ENCODE measurements around the gene DCAF5. TPM values are rescaled to one million over a fixed set of nuclear protein-coding genes. Genes with fewer than 3 reads are reported as not detected.

DCAF5 gene
- total and polyA plus RNA-seq, 2 of the 8 experiments (the other 6 are each of a cell fraction or from before 2014, with no cell fraction given) = 24.3 to 31.0 TPM

GRCh38 chr14:69181491-69181890 lies 28.6 kb upstream of the DCAF5 start:
- H3K4me1 ChIP-seq (replicated peaks in 1 of 4; ENCODE audit: control insufficient read depth in 3 of 4, insufficient read depth in 4 of 4, low read length in 3 of 4) = peaks cover 0 to 9% (median 3%) of the 10 kb centered on the region in 4 experiments; a peak in 4 of 7 replicates
- FAIRE-seq (no peak), DNase-seq (ENCODE audit: low read depth in 1 of 2, low spot score in 2 of 2) (no peak)
- H2AK5ac ChIP-seq (ENCODE audit: low read depth, low read length) = no peak overlapping the region
- H3K79me2 ChIP-seq (ENCODE audit: control insufficient read depth in 1 of 2, insufficient read depth in 2 of 2, low read length in 2 of 2) = no peaks in the 10 kb centered on the region
- POLR2A ChIA-PET (ENCODE audit: partially characterized antibody) = interaction anchor here (0.6 to 1.3 kb wide), 2 partner anchors 10 to 52 kb away, joined by 3 to 5 read pairs; partner anchors contain the start of gene EXD2
- H2AFZ ChIP-seq (ENCODE audit: low read length) = no peak overlapping the region
- no peak overlapping the region for H2BK15ac ChIP-seq (ENCODE audit: low read length)
- TF ChIP-seq SAP30 (IDR thresholded peaks at IDR 0.05; ENCODE audit: insufficient read depth, insufficient replicate concordance, low read length) (no peak), RNF2 (IDR thresholded peaks at IDR 0.05; ENCODE audit: borderline replicate concordance, low read depth, low read length, missing control alignments, poor library complexity, severe bottlenecking) (no peak), TAF1 (IDR thresholded peaks at IDR 0.05; ENCODE audit: low read depth, low read length) (no peak), POLR2AphosphoS5 (IDR thresholded peaks at IDR 0.05; ENCODE audit: low read depth, low read length) (no peak)
- no peak overlapping the region for H4K5ac ChIP-seq (ENCODE audit: insufficient read length, low read depth, low read length)
- no peak overlapping the region for H2BK120ac ChIP-seq (replicated peaks; ENCODE audit: low read depth, low read length)
- no peak overlapping the region for H3K14ac ChIP-seq (ENCODE audit: insufficient read length)
- H2BK5ac ChIP-seq (ENCODE audit: low read depth, low read length) = no peak overlapping the region
- H3K9me3 ChIP-seq (ENCODE audit: insufficient read depth in 2 of 2, low read depth in 1 of 2, low read length in 1 of 2) = no peaks in the 10 kb centered on the region
- H3K79me1 ChIP-seq (ENCODE audit: low read depth, low read length) = no peaks in the 10 kb centered on the region
- no peak overlapping the region for H4K8ac ChIP-seq (ENCODE audit: extremely low read depth, insufficient read depth, low read length)
- H3K36me3 ChIP-seq (ENCODE audit: control insufficient read depth in 2 of 4, insufficient read depth in 4 of 4, low read length in 3 of 4) = no peaks in the 10 kb centered on the region
- H2BK20ac ChIP-seq (ENCODE audit: low read length) = no peak overlapping the region
- H2BK12ac ChIP-seq (ENCODE audit: low read depth, low read length) = no peak overlapping the region
- no peak overlapping the region for H3K56ac ChIP-seq (replicated peaks; ENCODE audit: insufficient read length, low read depth, low read length)
- H3K18ac ChIP-seq (ENCODE audit: extremely low read depth, low read length) = no peak overlapping the region
- H4K20me1 ChIP-seq (replicated peaks in 1 of 2; ENCODE audit: control insufficient read depth in 1 of 2, insufficient read depth in 2 of 2, low read length in 2 of 2) = no peaks in the 10 kb centered on the region
- CTCF ChIA-PET (ENCODE audit: partially characterized antibody) = interaction anchor here (0.7 to 0.9 kb wide), 2 partner anchors 9 to 167 kb away, joined by 3 to 5 read pairs; partner anchors contain the start of gene EXD2
- H3K27me3 ChIP-seq (replicated peaks in 1 of 4; ENCODE audit: control insufficient read depth in 3 of 4, extremely low read depth in 1 of 4, insufficient read depth in 3 of 4, low read length in 3 of 4) = no peaks in the 10 kb centered on the region
- H3K9ac ChIP-seq (replicated peaks in 1 of 4; ENCODE audit: extremely low read depth in 1 of 4, low read depth in 3 of 4, low read length in 3 of 4) = no peak overlapping the region
- H3K4ac ChIP-seq (replicated peaks; ENCODE audit: insufficient read length, low read depth, low read length) = no peak overlapping the region
- no peaks in the 10 kb centered on the region for H3K23me2 ChIP-seq (ENCODE audit: low read depth, low read length)
- H3K23ac ChIP-seq (ENCODE audit: insufficient read length) = no peak overlapping the region
- H4K91ac ChIP-seq (replicated peaks; ENCODE audit: insufficient read length, low read length) = no peak overlapping the region
- H3K4me3 ChIP-seq (ENCODE audit: extremely low read depth in 1 of 4, insufficient read depth in 2 of 4, low read depth in 3 of 4, low read length in 4 of 4) = no peak overlapping the region
- no peak overlapping the region for H3K4me2 ChIP-seq (ENCODE audit: insufficient read depth in 1 of 2, low read depth in 2 of 2, low read length in 2 of 2)
- no peak overlapping the region for H3K27ac ChIP-seq (ENCODE audit: low read depth, low read length)
